ENCODE measurements around the gene UMPS.

DNA sequence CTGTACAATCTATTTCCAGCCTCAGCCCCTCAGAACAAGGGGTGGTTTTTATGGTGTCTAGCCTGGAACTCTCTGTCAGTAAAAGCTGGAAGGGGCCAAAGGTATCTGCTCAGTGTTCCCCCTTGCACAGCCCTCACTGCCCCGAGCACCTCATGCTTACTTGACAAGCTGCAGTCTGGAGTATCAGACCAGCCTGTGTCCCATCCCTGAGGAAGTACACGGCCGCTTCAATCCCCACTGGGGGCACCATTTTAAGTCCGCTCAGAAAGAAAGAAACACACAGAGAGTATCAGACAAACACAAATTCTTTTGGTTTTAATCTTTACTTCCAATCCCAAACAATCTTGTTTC is 32.4 kb downstream of the UMPS start:
- TF ChIP-seq, protein P1, sequence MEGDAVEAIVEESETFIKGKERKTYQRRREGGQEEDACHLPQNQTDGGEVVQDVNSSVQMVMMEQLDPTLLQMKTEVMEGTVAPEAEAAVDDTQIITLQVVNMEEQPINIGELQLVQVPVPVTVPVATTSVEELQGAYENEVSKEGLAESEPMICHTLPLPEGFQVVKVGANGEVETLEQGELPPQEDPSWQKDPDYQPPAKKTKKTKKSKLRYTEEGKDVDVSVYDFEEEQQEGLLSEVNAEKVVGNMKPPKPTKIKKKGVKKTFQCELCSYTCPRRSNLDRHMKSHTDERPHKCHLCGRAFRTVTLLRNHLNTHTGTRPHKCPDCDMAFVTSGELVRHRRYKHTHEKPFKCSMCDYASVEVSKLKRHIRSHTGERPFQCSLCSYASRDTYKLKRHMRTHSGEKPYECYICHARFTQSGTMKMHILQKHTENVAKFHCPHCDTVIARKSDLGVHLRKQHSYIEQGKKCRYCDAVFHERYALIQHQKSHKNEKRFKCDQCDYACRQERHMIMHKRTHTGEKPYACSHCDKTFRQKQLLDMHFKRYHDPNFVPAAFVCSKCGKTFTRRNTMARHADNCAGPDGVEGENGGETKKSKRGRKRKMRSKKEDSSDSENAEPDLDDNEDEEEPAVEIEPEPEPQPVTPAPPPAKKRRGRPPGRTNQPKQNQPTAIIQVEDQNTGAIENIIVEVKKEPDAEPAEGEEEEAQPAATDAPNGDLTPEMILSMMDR (IDR thresholded peaks at IDR 0.05) = no peak
- TF ChIP-seq POLR2AphosphoS5 (IDR thresholded peaks at IDR 0.05; ENCODE audit: low read depth, low read length) = no peak
- TF ChIP-seq TCF7L2 (IDR thresholded peaks at IDR 0.05; ENCODE audit: low read depth, low read length) = no peak
- TF ChIP-seq, protein P2, sequence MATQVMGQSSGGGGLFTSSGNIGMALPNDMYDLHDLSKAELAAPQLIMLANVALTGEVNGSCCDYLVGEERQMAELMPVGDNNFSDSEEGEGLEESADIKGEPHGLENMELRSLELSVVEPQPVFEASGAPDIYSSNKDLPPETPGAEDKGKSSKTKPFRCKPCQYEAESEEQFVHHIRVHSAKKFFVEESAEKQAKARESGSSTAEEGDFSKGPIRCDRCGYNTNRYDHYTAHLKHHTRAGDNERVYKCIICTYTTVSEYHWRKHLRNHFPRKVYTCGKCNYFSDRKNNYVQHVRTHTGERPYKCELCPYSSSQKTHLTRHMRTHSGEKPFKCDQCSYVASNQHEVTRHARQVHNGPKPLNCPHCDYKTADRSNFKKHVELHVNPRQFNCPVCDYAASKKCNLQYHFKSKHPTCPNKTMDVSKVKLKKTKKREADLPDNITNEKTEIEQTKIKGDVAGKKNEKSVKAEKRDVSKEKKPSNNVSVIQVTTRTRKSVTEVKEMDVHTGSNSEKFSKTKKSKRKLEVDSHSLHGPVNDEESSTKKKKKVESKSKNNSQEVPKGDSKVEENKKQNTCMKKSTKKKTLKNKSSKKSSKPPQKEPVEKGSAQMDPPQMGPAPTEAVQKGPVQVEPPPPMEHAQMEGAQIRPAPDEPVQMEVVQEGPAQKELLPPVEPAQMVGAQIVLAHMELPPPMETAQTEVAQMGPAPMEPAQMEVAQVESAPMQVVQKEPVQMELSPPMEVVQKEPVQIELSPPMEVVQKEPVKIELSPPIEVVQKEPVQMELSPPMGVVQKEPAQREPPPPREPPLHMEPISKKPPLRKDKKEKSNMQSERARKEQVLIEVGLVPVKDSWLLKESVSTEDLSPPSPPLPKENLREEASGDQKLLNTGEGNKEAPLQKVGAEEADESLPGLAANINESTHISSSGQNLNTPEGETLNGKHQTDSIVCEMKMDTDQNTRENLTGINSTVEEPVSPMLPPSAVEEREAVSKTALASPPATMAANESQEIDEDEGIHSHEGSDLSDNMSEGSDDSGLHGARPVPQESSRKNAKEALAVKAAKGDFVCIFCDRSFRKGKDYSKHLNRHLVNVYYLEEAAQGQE (IDR thresholded peaks at IDR 0.05; ENCODE audit: insufficient read depth in 1 of 2, low read depth in 2 of 2, low read length in 1 of 2) = no peak
- no peak for TF ChIP-seq SIN3A (IDR thresholded peaks at IDR 0.05; ENCODE audit: borderline replicate concordance, insufficient read depth, low read depth, low read length)
